IMR-90 (cell line): ENCODE measurements around the gene FAM20C. TPM values are rescaled to one million over a fixed set of nuclear protein-coding genes. Genes with fewer than 3 reads are reported as not detected.
A peak's percentile ranks its signal among the peaks of the same experiment; 100 is the strongest.

Experiments
- ATAC-seq: fragments of 200-7000 bp; cut with Tn5 transposase; 2 replicates; pipeline ENCODE4 v1.9.1; 2020; ENCODE audit warnings: low read depth, mild to moderate bottlenecking, moderate library complexity
- BruUV-seq: library from RNA; stranded (reverse); fragments of 400-500 nt; replicated peaks from 2 replicates; lab custom pipeline; 2021; lab: Mats Ljungman, UMichigan
- CTCF ChIA-PET: fragments of 300-600 bp; formaldehyde crosslinking; extraction: SDS; loops from one replicate; lab custom pipeline; 2021; ENCODE audit warnings: antibody characterized with exemption; lab: Yijun Ruan, JAX
- POLR2A ChIA-PET: fragments of 300-600 bp; sonication (Branson Sonifier 250); formaldehyde crosslinking; loops from one replicate; lab custom pipeline; 2022; ENCODE audit warnings: antibody characterized with exemption; ENCODE audit not compliant: unreplicated experiment; lab: Charles Lee
- DNase-seq: peaks from one replicate; pipeline ENCODE4 v3.0.0; 2013
- H2AFZ ChIP-seq: replicated peaks from 2 replicates; pipeline ENCODE3; 2013; ENCODE audit warnings: low read length, mild to moderate bottlenecking; ENCODE audit not compliant: poor library complexity
- H2AK5ac ChIP-seq: 2 replicates; pipeline ENCODE4 v1.6.1; 2013; ENCODE audit warnings: low read depth, low read length, inconsistent platforms
- H2AK9ac ChIP-seq: replicated peaks from 2 replicates; pipeline ENCODE3; 2013; ENCODE audit warnings: mild to moderate bottlenecking, low read depth, low read length, moderate library complexity; ENCODE audit not compliant: poor library complexity
- H2BK120ac ChIP-seq: 2 replicates; pipeline ENCODE4 v1.6.1; 2013; ENCODE audit warnings: low read depth, low read length, inconsistent platforms
- H2BK15ac ChIP-seq: 3 replicates; pipeline ENCODE4 v1.6.1; 2013; ENCODE audit warnings: low read depth, low read length, inconsistent platforms
- H2BK20ac ChIP-seq: 2 replicates; pipeline ENCODE4 v1.6.1; 2013; ENCODE audit warnings: low read depth, mild to moderate bottlenecking, inconsistent platforms, low read length, moderate library complexity
- H2BK5ac ChIP-seq: 2 replicates; pipeline ENCODE4 v1.6.1; 2013; ENCODE audit warnings: mild to moderate bottlenecking, low read depth, low read length, inconsistent platforms; ENCODE audit not compliant: poor library complexity, severe bottlenecking
- H3K14ac ChIP-seq: replicated peaks from 2 replicates; pipeline ENCODE4 v1.6.1; 2013; ENCODE audit warnings: low read depth, low read length, inconsistent platforms
- H3K18ac ChIP-seq: 2 replicates; pipeline ENCODE4 v1.6.1; 2013; ENCODE audit warnings: low read depth, low read length, control low read depth
- H3K23ac ChIP-seq: 2 replicates; pipeline ENCODE4 v1.6.1; 2013; ENCODE audit warnings: low read depth, low read length, inconsistent platforms
- H3K27ac ChIP-seq: 2 replicates; pipeline ENCODE4 v1.5.1; 2013; ENCODE audit warnings: mild to moderate bottlenecking, control low read depth, low read length; ENCODE audit not compliant: insufficient read depth
- H3K27me3 ChIP-seq: 2 replicates; pipeline ENCODE4 v1.6.1; 2013; ENCODE audit warnings: low read length; ENCODE audit not compliant: control insufficient read depth, insufficient read depth
- H3K36me3 ChIP-seq: 2 replicates; pipeline ENCODE4 v1.6.1; 2013; ENCODE audit warnings: low read length, mixed read lengths; ENCODE audit not compliant: control insufficient read depth, insufficient read depth
- H3K4ac ChIP-seq: 2 replicates; pipeline ENCODE4 v1.6.1; 2013; ENCODE audit warnings: low read depth, low read length, inconsistent platforms
- H3K4me1 ChIP-seq: 2 replicates; pipeline ENCODE4 v1.6.1; 2013; ENCODE audit warnings: low read length, mixed read lengths; ENCODE audit not compliant: control insufficient read depth, insufficient read depth
- H3K4me2 ChIP-seq: 2 replicates; pipeline ENCODE4 v1.6.1; 2013; ENCODE audit warnings: low read depth, mild to moderate bottlenecking, control low read depth, low read length, moderate library complexity
- H3K4me3 ChIP-seq: 2 replicates; pipeline ENCODE4 v1.5.1; 2013; ENCODE audit warnings: low read depth, mild to moderate bottlenecking, control low read depth, low read length, moderate library complexity; ENCODE audit not compliant: insufficient read depth
- H3K56ac ChIP-seq: 2 replicates; pipeline ENCODE4 v1.6.1; 2013; ENCODE audit warnings: low read length, inconsistent platforms; ENCODE audit not compliant: insufficient read depth; ENCODE audit errors: extremely low read depth
- H3K79me1 ChIP-seq, 2 experiments: 2 replicates each; pipeline ENCODE4 v1.6.1; 2013; ENCODE audit warnings: low read length in 2 of 2, inconsistent platforms in 1 of 2, low read depth in 1 of 2
- H3K9ac ChIP-seq: 2 replicates; pipeline ENCODE4 v1.6.1; 2013; ENCODE audit warnings: low read depth, low read length, control low read depth
- H3K9me1 ChIP-seq: 2 replicates; pipeline ENCODE4 v1.6.1; 2013; ENCODE audit warnings: low read length, inconsistent platforms; ENCODE audit not compliant: insufficient read depth
- H3K9me3 ChIP-seq: 2 replicates; pipeline ENCODE4 v1.6.1; 2013; ENCODE audit warnings: low read length; ENCODE audit not compliant: control insufficient read depth, insufficient read depth
- H4K20me1 ChIP-seq: 2 replicates; pipeline ENCODE4 v1.6.1; 2013; ENCODE audit warnings: low read length, inconsistent platforms; ENCODE audit not compliant: insufficient read depth
- H4K5ac ChIP-seq: 2 replicates; pipeline ENCODE4 v1.6.1; 2013; ENCODE audit warnings: mild to moderate bottlenecking, low read depth, low read length, control low read depth
- H4K8ac ChIP-seq, 2 experiments: 2 replicates each; pipeline ENCODE4 v1.6.1; 2013; ENCODE audit warnings: low read depth in 2 of 2, low read length in 2 of 2, control low read depth in 1 of 2, inconsistent platforms in 1 of 2
- H4K91ac ChIP-seq: 2 replicates; pipeline ENCODE4 v1.6.1; 2013; ENCODE audit warnings: low read depth, low read length, inconsistent platforms; ENCODE audit not compliant: insufficient read depth
- CHD1 ChIP-seq: IDR thresholded peaks from 2 replicates; pipeline ENCODE4 v1.6.1; 2012; ENCODE audit warnings: low read depth, low read length, improper control_type of control experiment
- MAFK ChIP-seq: IDR thresholded peaks from 2 replicates; pipeline ENCODE4 v1.6.1; 2012; ENCODE audit warnings: low read depth, low read length, improper control_type of control experiment
- MAZ ChIP-seq: IDR thresholded peaks from 2 replicates; pipeline ENCODE4 v1.6.1; 2012; ENCODE audit warnings: low read depth, mild to moderate bottlenecking, low read length, improper control_type of control experiment, moderate library complexity, borderline replicate concordance
- MXI1 ChIP-seq: IDR thresholded peaks from 2 replicates; pipeline ENCODE4 v1.6.1; 2012; ENCODE audit warnings: low read depth, mild to moderate bottlenecking, low read length, moderate library complexity, borderline replicate concordance
- POLR2A ChIP-seq: IDR thresholded peaks from 2 replicates; pipeline ENCODE4 v1.6.1; 2012; ENCODE audit warnings: mild to moderate bottlenecking, low read depth, low read length
- RAD21 ChIP-seq: IDR thresholded peaks from 2 replicates; pipeline ENCODE4 v1.6.1; 2012; ENCODE audit warnings: low read length, improper control_type of control experiment
- RCOR1 ChIP-seq: IDR thresholded peaks from 2 replicates; pipeline ENCODE4 v1.6.1; 2012; ENCODE audit warnings: mild to moderate bottlenecking, low read length, improper control_type of control experiment; ENCODE audit not compliant: insufficient replicate concordance
- RFX5 ChIP-seq: IDR thresholded peaks from 2 replicates; pipeline ENCODE4 v1.8.0; 2012; ENCODE audit warnings: low read depth, mild to moderate bottlenecking, low read length, moderate library complexity
- USF2 ChIP-seq: fragments of 150-350 bp; IDR thresholded peaks from 2 replicates; pipeline ENCODE4 v1.6.1; 2017; ENCODE audit warnings: mild to moderate bottlenecking, antibody characterized with exemption, low read length, low read depth
- WGBS, 2 experiments: methylation state at CpG; one replicate each; pipeline versions ENCODE4 v1.1.5 to v1.1.7; 2013; ENCODE audit warnings: missing lambda C conversion rate in 2 of 2; ENCODE audit not compliant: insufficient read length in 1 of 2; ENCODE audit errors: extremely low coverage in 2 of 2; 5-methylcytosine and 5-hydroxymethylcytosine counted together
- dilution Hi-C: fragments of 300-500 bp; cut with HindIII; formaldehyde crosslinking; loops from one replicate; pipeline ENCODE4 v1.14.3; 2018; ENCODE audit warnings: low sequenced_read_pairs; ENCODE audit not compliant: unreplicated experiment
- in situ Hi-C: fragments of 300-500 bp; cut with MboI; formaldehyde crosslinking; loops from 3 replicates; pipeline ENCODE4 v1.14.3; 2019; ENCODE audit warnings: low sequenced_read_pairs, inconsistent platforms, mixed read lengths
- intact Hi-C: fragments of 100-400 bp; cut with micrococcal nuclease; formaldehyde crosslinking; loops from 2 replicates; pipeline ENCODE4 v1.10.0; 2022
- polyA plus RNA-seq, 3 experiments: library from polyadenylated mRNA; depleted of rRNA; stranded (reverse); fragments of >200 nt; gene quantifications; 2 replicates each; pipeline ENCODE4 v1.2.3, GENCODE V29; 2012; ENCODE audit warnings: low replicate concordance in 1 of 3
- total RNA-seq: library from RNA; depleted of rRNA; stranded (reverse); fragments of >200 nt; gene quantifications from 2 replicates; pipeline ENCODE4 v1.2.3, GENCODE V29; 2012

FAM20C gene
- total and polyA plus RNA-seq, 2 of the 4 experiments (the other 2 are of a cell fraction) = 7.7 to 36.6 TPM

GRCh38 chr7:192701-193480 is 520 bp downstream of the FAM20C start:
- DNase-seq (peak; percentile 21), ATAC-seq (peak; percentile 0)
- no peak overlapping the region for H3K18ac ChIP-seq
- peak overlapping the region; percentile 76 for H2AK9ac ChIP-seq
- CTCF ChIA-PET = no interaction called here
- peak overlapping the region; percentile 58; the same call in 1 of the 2 replicates for H4K91ac ChIP-seq
- peaks cover 48% of the 10 kb centered on the region for H4K20me1 ChIP-seq
- peaks cover 14 to 56% of the 10 kb centered on the region in 2 experiments for H3K79me1 ChIP-seq
- TF ChIP-seq MAFK (no peak), CHD1 (0 out of 2 replicates have a peak, but pooled peaks have one; percentile 8), RAD21 (no peak), POLR2A (no peak), USF2 (no peak), RFX5 (no peak), RCOR1 (no peak), MXI1 (no peak), MAZ (no peak)
- in situ Hi-C loops = no loop called here
- peak overlapping the region; percentile 92 for H3K9ac ChIP-seq
- no peaks in the 10 kb centered on the region for H3K27me3 ChIP-seq
- H3K36me3 ChIP-seq = peaks cover 35% of the 10 kb centered on the region
- no peak overlapping the region for H3K23ac ChIP-seq
- intact Hi-C loops = no loop called here
- H2BK20ac ChIP-seq = no peak overlapping the region
- peak overlapping the region; percentile 46; the same call in 1 of the 2 replicates for H3K4ac ChIP-seq
- no peak overlapping the region for H4K8ac ChIP-seq
- H4K5ac ChIP-seq = no peak overlapping the region
- no peak overlapping the region for H2BK120ac ChIP-seq
- no peak overlapping the region; the same call in 1 of the 2 replicates for H3K56ac ChIP-seq
- H3K14ac ChIP-seq = no peak overlapping the region
- H3K4me3 ChIP-seq = peak overlapping the region; percentile 78
- H3K4me1 ChIP-seq = peaks cover 25% of the 10 kb centered on the region
- H2BK15ac ChIP-seq = no peak overlapping the region
- no peaks in the 10 kb centered on the region for H3K9me3 ChIP-seq
- H2BK5ac ChIP-seq = peak overlapping the region; percentile 64
- WGBS, 2 experiments = 0% methylated on average over 28 of the region's 119 CpGs; no CpG with 5 or more reads in 1 of the 2 experiments
- peak overlapping the region; percentile 43; the same call in 1 of the 2 replicates for H3K4me2 ChIP-seq
- BruUV-seq = TSS peak; percentile 74
- POLR2A ChIA-PET = interaction anchor here (1.5 kb wide), 1 partner anchor 14 kb away, joined by 4 read pairs; no protein-coding TSS in a partner anchor
- peaks cover 20% of the 10 kb centered on the region for H3K9me1 ChIP-seq
- dilution Hi-C loops = no loop called here
- peak overlapping the region; percentile 79 for H3K27ac ChIP-seq
- peak overlapping the region; percentile 85 for H2AFZ ChIP-seq
- H2AK5ac ChIP-seq = no peak overlapping the region
